Measurements from ENCODE around the gene DLGAP1. TPM values are rescaled to one million over a fixed set of nuclear protein-coding genes. Genes with fewer than 3 reads are reported as not detected.

DLGAP1 gene
- total RNA-seq, 1 experiment from 2014 or later = 0.07 TPM

DNA sequence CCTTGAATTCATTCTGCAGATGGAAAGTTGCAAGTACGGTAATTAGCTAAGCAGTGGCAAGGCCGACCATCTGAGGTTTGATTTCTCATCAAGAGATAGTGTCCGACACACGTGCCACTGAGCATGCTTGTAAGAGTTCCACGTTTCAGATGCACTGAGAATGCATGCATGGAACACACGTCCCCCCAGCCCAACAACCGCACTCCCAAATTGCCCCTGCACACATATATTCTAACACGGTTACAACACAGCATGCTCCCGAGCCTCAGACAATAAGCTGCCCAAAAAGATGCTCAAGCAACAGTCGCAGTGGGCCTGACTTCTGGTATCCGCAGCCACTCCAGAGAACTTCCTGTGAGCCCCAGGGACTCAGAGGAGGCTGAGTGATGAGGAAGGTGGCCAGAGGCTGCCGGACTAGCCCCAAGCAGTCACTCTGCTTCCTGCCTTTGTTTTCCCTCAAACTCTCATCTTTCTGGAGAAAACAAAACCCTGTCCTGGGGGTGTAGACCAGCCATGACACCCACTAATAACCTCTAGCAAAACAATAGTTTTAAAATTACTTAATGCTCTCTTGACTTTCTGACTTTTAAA lies 801.2 kb downstream of the DLGAP1 start:
- Histone ChIP-seq H3K4me3 (ENCODE audit: low read depth, low read length) (no peak overlapping the region), H3K27me3 (replicated peaks; ENCODE audit: control insufficient read depth, insufficient read depth, low read length) (no peaks in the 10 kb centered on the region), H3K9me3 (no peaks in the 10 kb centered on the region; the same call in 1 of the 2 replicates), H3K36me3 (ENCODE audit: control insufficient read depth, insufficient read depth, low read length) (no peaks in the 10 kb centered on the region), H3K4me1 (peaks cover 71% of the 10 kb centered on the region)
- no TSS peak for BruUV-seq (replicated peaks)
- Mint-ChIP-seq H3K9me3 (ENCODE audit: unreplicated experiment) (no peaks in the 10 kb centered on the region), H3K27ac (ENCODE audit: unreplicated experiment) (peak overlapping the region; percentile 90), H3K4me3 (ENCODE audit: unreplicated experiment) (peak overlapping the region; percentile 67), H3K27me3 (ENCODE audit: insufficient read depth, unreplicated experiment) (no peaks in the 10 kb centered on the region), H3K4me1 (ENCODE audit: low read depth, unreplicated experiment) (peaks cover 54% of the 10 kb centered on the region), H3K36me3 (ENCODE audit: insufficient read depth, unreplicated experiment) (peaks cover 39% of the 10 kb centered on the region)
- intact Hi-C loops (cut with micrococcal nuclease; ENCODE audit: unreplicated experiment) = loop anchor here (1.0 kb wide), 3 partner anchors 10 to 51 kb away; no protein-coding TSS in a partner anchor
- ChIA-PET CTCF (interaction anchor here (0.6 to 2.6 kb wide), 3 partner anchors 11 to 216 kb away, joined by 4 to 31 read pairs (median 4); no protein-coding TSS in a partner anchor), POLR2A (interaction anchor here (0.6 to 2.1 kb wide), 9 partner anchors 11 to 406 kb away, joined by 3 to 22 read pairs (median 11); no protein-coding TSS in a partner anchor)
- TF ChIP-seq, protein P1, sequence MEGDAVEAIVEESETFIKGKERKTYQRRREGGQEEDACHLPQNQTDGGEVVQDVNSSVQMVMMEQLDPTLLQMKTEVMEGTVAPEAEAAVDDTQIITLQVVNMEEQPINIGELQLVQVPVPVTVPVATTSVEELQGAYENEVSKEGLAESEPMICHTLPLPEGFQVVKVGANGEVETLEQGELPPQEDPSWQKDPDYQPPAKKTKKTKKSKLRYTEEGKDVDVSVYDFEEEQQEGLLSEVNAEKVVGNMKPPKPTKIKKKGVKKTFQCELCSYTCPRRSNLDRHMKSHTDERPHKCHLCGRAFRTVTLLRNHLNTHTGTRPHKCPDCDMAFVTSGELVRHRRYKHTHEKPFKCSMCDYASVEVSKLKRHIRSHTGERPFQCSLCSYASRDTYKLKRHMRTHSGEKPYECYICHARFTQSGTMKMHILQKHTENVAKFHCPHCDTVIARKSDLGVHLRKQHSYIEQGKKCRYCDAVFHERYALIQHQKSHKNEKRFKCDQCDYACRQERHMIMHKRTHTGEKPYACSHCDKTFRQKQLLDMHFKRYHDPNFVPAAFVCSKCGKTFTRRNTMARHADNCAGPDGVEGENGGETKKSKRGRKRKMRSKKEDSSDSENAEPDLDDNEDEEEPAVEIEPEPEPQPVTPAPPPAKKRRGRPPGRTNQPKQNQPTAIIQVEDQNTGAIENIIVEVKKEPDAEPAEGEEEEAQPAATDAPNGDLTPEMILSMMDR (IDR thresholded peaks at IDR 0.05; ENCODE audit: insufficient read depth in 1 of 2, low read depth in 1 of 2, low read length in 1 of 2, severe bottlenecking in 1 of 2, unreplicated experiment in 1 of 2) = no peak
- DNase-seq = no peak

DNA sequence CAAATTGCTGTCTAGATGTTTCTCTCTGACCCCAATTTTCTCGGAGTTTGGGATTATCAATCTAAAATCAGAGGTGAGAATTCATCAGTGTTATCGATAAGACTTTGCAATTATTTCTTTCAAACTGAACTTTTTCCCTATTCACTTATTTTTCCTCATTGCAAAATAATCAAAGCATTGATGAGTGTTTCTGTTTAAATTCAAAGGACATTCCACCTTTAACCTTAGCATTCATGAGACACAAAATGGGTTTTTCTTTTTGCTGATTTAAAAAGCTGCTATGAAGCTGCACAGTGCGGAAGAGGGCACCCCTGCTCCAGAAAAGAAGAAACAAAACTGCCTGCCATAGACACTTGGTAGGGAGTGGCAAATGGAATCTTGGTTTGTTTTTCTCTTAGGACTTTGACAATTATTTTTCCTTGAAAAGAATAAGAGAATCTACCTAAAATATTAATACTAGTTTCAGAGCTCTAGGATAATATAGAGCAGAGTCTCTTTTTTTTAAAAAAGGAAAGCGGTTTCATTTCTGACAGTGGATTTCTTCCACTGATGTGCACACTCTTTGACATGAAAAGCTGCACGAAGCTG lies 801.8 kb downstream of the DLGAP1 start:
- no peak for DNase-seq
- Histone ChIP-seq H3K4me1 (peaks cover 77% of the 10 kb centered on the region), H3K36me3 (ENCODE audit: control insufficient read depth, insufficient read depth, low read length) (no peaks in the 10 kb centered on the region), H3K27me3 (replicated peaks; ENCODE audit: control insufficient read depth, insufficient read depth, low read length) (no peaks in the 10 kb centered on the region), H3K9me3 (no peaks in the 10 kb centered on the region; the same call in 1 of the 2 replicates), H3K4me3 (ENCODE audit: low read depth, low read length) (no peak overlapping the region)
- intact Hi-C loops (cut with micrococcal nuclease; ENCODE audit: unreplicated experiment) = loop anchor here (1.0 kb wide), 3 partner anchors 11 to 50 kb away; no protein-coding TSS in a partner anchor
- H3K9me3 Mint-ChIP-seq (ENCODE audit: unreplicated experiment) = no peaks in the 10 kb centered on the region
- peaks cover 53% of the 10 kb centered on the region for H3K4me1 Mint-ChIP-seq (ENCODE audit: low read depth, unreplicated experiment)
- H3K27ac Mint-ChIP-seq (ENCODE audit: unreplicated experiment) = peak overlapping the region; percentile 90
- TF ChIP-seq, protein P1 (IDR thresholded peaks at IDR 0.05; ENCODE audit: insufficient read depth in 1 of 2, low read depth in 1 of 2, low read length in 1 of 2, severe bottlenecking in 1 of 2, unreplicated experiment in 1 of 2) = no peak
- peaks cover 39% of the 10 kb centered on the region for H3K36me3 Mint-ChIP-seq (ENCODE audit: insufficient read depth, unreplicated experiment)
- TSS peak; percentile 93 for BruUV-seq (replicated peaks)
- H3K4me3 Mint-ChIP-seq (ENCODE audit: unreplicated experiment) = peak overlapping the region; percentile 67
- H3K27me3 Mint-ChIP-seq (ENCODE audit: insufficient read depth, unreplicated experiment) = no peaks in the 10 kb centered on the region
- ChIA-PET CTCF (interaction anchor here (0.6 to 2.6 kb wide), 6 partner anchors 12 to 216 kb away, joined by 4 to 31 read pairs (median 4); no protein-coding TSS in a partner anchor), POLR2A (interaction anchor here (0.6 to 2.1 kb wide), 13 partner anchors 11 to 405 kb away, joined by 3 to 22 read pairs (median 5); no protein-coding TSS in a partner anchor)

Data from Caco-2 (cell line).